GM19238 (cell line): ENCODE measurements around the gene CADPS.
"Not testable (repeated sequence)": the region's sequence is repeated elsewhere in the genome, so short reads cannot be mapped to it uniquely, and the experiment has no call there.

ENCODE experiments used
- DNase-seq: peaks from one replicate; pipeline ENCODE4 v3.0.0; 2011; ENCODE audit warnings: low spot score; ENCODE audit not compliant: insufficient read length

The CADPS gene

DNA sequence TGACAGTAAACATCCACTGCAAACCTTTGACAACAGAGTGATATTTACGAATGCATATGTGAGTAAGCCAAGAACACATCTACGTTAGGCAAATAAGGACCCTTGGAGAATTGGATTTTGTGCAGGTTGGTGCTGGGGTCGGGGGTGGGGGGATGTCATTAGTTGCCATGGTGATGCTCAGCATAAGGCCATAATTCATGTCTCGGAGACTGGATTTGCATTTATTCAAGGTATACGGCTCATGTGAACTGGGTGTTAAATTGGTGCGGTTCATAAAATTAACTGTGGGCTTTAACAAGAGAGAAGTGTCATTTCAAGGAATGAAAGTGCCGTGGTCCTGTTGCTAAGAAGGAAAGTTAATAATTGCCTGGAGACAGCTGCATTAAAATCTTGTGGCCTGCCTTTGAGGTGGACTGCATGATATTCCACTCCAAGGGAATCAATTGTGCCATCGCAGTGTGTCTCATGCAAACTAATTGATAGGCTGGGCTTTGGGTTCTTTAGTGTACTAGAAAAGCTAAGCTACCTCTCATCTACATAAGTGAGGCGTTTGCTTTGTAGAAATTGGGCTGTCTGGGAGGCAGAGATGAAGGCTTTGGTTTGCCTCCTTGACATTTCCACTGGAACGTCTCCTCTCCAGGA, 273.0 kb downstream of the CADPS start:
- no peak for DNase-seq

DNA sequence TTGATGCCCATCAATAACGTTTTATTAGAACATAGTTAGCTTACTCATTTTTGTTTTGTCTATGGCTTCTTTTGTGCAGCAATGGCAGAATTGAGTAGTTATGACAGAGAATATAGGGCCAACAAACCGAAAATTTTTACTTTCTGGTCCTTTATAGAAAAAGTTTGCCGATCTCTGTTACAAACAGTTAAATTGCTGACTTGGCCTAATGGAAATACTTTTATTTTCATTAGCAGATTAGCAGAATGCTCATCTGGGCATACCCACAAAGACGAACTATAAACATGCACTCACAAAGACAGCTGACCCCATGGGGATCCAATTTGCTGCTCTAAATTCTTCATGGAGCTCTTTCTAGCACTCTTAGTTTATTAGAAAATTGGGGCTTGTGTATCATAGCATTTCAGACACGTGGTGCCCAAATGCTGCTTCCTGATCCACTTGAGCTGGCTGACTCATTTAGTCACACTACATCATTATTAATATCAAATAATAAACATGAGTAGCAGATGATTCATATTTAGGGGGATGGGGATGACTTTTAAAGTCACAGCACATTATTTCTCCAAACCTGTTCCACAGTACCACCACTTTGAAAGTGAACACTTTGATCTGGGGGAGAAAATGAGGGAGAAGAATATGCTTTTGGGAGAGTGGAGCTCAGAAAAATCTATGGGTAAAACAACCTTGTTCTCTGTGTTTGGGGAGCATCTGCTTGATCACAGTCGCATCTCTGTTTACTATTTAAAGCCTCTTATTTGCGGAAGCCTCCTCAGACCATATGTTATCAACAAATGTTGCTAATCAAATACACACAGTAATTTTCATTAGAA, 273.8 kb downstream of the CADPS start:
- DNase-seq, result no peak

DNA sequence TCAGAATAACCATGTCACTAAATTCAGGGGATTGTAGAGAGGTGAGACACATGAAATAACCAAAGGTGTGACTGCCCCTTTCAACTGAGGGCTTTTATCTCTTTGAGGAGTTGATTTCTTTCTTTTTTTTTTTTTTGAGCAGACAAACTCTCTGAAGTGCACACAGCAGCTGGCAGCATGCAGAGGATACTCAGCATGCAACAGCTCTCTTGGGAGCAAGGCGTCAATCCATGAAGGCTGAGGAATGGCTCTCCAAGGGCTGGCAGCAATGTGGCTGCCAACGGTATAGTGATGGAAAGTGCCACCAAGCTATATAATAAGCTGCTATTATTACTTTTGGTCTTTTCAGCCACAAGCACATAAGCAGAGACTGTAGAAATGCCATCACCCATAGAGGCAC, 275.2 kb downstream of the CADPS start:
- DNase-seq, result no peak

DNA sequence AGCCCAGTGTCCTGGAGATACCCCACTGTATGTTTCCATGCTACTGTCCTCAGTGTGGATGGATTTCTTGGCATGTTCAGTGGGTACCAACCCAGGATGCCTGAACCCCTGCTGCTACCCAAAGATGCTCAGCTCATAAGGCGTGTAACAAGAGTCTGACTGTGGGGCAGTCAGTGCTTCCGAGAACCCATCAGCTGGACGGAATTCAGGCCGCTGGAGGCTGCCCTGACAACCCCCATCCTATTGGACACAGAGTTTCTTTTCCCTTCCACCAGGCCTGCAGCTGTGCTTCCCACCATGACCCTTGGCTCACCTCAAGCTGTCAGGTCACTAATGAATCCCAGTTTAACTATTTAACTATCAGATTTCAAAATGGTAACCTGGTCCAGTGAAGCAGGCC, 277.7 kb downstream of the CADPS start:
- no peak for DNase-seq

DNA sequence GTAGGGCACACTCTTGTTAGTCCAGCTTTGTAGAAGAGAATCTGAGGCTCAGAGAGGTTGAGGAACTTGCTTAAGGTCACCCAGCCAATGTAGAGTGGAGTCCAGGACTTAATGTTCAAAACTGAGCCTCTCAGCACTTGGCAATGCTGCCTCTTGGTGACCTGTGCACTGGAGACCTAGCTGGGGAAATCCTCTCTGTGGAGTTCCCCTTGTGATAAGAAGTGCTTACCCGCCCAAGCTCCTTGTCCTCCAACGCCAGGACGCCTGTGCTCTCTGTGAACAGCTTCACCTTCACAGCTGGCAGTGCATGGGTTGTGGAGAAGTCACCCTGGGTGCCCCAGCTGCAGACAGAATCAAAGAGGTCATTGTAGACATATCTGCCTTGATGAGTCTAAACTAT, 282.8 kb downstream of the CADPS start:
- DNase-seq, result no peak

DNA sequence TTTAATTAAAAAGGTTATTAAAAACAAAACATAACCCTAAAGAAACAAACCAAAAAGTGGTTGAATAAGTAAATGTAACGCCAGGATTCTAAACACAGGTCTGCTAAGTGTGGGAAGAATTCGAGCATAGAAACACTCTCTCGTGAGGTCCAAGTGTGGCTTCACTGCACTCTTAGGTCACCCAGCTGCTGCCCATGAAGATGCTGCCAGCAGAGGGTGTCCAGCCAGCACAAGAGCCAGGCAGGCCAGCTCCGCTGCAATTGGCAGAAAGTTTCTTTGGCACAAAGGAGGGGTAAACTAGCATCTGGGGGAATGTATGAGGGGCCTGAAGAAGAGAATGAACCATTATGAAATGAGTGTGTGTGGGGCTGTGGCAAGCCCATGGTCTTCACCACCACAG, 286.1 kb downstream of the CADPS start:
- DNase-seq, result no peak

DNA sequence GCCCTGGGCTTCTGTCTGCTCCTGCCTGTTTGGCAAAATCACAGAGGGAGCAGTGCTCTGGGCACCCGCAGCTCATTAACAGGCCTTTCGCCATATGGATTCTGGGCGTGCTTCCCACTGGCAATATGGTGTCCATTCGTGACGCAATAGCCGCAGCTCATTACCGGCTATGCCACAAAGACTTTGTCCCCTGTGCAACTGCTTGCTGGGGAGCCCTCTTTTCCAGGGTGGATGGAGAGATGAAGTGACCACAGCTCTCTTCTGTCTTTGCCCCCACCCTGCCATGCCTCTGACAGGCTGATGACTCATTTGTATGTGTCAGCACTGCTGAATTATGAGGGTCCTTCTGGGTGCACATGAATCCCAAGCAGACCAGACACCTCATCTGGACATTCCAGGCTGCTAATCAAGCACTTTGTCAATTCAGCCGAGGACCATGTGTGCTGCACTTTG, 287.6 kb downstream of the CADPS start:
- no peak for DNase-seq

DNA sequence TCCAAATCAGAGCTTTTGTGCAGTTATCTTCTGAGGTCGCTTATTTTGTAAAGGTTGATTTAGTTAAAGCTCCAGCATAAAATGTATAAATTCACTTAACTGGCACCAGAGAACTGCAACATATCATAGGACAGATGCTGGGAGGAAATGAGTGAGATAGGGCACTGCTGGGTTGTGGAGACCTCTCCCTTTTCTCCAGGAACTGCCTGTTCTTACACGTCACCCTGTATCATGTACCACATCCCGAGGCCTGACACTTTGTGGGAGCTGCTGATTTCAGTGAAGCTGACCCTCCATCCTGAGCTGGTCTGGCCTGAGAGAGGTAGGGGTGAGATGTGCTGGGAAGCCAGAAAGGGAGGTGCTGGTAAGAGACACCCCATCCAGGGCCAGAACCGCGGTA, 288.0 kb downstream of the CADPS start:
- no peak for DNase-seq

DNA sequence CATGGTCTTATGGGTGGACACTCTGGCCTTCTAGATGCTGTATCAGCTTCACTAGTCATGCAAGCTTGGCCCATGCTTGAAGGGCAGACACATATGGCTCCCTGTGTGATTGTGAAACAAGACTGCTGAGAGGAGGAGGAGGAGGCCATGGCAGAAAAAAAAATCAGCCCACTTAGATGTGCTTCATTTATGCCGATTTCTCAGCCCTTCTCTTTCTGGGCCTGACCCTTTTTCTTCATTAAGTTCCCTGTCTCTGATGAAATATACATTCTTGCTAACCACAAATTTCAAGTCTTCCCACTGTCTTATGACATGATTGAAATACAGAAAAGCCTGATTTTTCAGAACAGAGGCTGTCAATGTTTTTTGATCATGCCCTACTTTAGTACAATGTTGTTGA, 288.9 kb downstream of the CADPS start:
- DNase-seq, result no peak

DNA sequence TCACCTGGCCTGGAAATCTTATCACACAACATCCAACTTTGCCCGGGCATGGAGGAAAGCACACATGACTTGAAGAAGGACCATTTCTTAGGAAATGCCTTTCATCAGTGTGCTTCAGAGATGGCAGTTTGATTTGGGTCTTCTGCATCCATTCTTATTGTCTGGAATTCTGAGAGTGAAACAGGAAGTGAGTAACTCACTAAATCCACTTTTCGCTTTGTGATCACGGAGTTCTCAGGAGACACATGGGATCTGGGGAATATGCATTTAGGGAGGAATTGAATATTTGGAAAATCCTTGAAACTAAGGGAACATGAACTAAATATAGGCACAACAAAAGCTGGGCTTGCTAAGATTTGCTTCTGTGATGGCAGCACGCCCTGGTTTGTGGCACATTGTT, 289.4 kb downstream of the CADPS start:
- no peak for DNase-seq

DNA sequence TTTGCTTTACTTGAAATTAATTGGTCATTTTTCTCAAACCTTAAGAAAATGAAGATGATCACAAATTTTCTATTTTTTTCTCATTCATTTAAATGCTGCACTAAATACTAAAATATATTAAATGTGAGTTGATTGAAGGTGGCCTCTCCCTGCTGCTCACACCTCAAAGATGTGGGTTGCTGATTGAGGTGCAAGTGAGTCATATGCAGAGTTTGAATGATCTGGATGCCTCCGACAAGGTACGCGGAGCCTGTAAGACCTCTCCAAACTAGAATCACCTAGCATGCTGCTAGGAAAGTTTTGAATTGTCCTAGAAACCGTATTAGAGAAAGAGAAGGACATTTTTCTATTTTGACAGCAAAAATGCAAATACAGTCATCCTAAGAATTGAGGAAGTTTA, 290.6 kb downstream of the CADPS start:
- no peak for DNase-seq

DNA sequence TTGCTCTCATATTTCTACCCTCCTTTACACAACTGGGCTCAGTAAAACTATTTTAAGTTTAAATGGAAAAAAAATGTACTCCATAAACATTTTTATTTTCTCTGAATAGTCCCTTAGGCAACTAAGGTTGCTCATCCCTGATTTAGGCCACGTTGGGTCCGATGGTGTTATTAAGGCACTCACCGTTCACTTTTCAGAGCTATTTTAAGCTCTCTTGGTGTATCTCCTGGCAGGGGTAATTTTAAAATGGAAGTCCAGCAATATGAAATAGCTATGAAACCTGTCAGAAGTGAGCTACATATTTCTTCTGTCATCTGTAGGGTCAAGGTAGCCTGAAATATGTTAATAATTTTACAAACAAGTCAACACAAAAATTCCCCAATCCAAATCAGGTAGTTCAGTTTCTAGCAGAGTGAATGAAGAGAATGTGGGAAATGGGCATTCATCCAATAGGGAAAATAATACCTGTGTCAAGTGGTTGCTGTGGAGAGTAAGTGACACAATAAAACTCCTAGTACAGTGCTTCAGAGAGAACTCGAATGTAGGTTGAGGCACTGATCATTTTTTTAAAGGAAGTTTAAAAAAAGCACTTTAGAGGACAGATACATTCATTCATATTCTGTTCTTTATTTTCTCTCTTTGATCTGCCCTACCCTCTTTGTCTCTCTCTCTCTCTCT, 292.6 kb downstream of the CADPS start:
- no peak for DNase-seq

DNA sequence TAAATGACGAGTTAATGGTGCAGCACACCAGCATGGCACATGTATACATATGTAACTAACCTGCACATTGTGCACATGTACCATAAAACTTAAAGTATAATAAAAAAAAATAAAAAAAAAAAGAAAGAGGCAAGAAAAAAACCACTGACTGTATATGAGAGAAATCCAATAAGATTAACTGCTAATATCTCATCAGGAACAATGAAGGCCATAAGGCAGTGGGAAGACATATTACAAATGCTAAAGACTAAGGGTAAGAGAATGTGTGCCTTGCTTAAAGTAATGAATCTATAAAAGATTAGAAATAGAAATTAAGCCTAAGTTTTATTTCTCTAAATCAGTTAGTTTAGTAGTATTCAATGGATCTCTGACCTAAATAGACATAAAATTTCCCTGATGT, 294.7 kb downstream of the CADPS start:
- not testable (repeated sequence) for DNase-seq

DNA sequence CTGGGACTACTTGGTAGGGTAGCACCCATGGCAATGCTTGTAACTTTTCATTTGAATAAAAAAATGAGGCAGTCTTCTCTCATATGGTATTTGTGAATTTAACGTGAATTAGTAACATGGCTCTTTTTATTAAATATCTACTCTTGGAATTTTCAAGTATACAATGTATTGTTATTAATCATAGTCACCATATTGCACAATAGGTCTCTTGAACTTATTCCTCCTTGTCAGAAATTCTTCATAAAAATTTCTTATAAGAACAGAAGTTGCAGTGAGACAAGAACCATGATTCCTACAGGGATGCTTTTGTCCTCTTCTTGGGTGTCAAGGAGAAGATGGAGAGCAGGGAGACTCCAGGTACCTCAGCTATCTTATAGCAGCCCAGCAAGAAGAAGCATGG, 298.1 kb downstream of the CADPS start:
- DNase-seq, result no peak

DNA sequence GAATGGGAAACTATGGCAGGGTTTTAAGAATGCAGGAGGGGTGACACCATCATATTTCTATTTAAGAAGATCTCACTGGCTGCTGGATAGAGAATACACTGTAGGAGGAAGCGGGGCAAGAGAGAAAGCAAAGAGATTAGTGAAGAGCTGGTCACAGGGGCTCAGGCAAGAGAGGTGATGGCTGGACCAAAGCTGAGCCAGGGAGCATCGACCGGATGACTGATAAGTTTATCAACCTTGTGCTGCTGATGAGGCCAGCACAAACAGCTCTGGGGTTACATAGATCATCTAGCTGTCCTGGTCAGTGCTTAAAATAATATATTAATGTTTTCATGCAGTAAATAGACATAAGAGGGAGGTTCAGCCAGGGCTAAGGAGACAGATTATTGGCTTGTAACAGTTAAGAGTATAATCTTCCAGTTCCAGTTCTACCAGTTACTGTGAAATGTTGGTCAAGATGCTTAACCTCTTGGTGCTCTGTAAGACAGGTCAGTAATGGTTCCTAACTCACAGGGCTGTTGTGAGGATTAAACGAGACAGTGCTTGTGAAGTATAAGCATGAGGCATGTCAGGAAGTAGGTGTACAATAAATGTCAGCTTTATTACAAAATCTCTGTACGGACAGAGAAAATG, 300.8 kb downstream of the CADPS start:
- no peak for DNase-seq

DNA sequence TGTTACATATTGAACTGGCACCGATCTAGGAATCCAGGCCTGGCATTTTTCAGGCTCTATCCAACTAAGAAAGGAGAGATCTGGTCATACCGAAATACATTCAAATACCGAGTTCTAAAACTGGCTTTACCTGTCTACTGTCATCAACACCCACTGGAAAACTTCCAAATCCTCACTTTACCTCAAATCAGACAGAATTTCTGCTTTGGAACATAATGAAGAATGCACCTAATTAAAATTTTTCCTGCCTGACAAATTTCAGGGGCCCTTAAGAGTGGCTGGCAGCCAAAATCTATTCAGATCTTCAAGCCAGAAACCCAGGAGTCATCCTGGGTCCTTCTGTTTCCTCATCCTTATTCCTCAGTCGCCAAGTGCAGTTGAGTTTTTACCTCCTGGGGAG, 303.3 kb downstream of the CADPS start:
- DNase-seq, result no peak

DNA sequence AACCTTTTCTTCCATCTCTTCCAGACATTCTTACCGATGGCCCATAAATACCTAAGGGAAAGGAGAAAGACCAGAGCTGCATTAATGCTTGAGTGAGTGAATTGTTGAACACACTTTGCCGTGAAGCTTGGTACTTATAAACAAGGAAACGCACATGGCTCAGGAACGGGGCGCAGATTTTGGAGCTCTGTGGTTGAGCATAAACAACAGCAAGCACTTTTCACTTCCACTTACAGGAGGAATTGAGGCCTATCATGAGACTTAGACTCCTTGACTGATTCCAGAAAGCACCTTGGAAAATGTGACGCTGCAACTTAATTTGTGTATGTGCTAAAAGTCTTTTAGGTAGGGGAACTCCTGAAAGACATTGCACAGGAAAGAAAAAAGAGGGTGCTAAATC, 304.3 kb downstream of the CADPS start:
- no peak for DNase-seq

DNA sequence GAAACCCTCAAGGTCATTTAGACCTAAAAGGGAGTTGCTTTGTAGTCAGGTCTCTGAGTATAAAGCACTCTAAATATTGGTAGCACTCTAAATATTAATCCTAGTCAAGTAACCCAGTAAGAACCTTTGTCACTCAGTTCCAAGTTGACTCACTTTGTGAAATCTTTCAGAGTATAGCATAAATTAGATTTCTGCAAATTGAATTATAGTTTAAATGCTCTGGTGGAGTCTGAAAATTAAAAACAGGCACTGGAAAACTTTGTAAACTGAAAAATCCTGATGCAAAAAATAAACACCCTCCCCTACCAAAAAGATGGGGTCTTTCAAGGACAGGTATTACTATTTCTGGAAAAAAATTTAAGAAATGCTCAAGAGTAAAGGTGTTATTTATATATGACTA, 305.6 kb downstream of the CADPS start:
- no peak for DNase-seq

DNA sequence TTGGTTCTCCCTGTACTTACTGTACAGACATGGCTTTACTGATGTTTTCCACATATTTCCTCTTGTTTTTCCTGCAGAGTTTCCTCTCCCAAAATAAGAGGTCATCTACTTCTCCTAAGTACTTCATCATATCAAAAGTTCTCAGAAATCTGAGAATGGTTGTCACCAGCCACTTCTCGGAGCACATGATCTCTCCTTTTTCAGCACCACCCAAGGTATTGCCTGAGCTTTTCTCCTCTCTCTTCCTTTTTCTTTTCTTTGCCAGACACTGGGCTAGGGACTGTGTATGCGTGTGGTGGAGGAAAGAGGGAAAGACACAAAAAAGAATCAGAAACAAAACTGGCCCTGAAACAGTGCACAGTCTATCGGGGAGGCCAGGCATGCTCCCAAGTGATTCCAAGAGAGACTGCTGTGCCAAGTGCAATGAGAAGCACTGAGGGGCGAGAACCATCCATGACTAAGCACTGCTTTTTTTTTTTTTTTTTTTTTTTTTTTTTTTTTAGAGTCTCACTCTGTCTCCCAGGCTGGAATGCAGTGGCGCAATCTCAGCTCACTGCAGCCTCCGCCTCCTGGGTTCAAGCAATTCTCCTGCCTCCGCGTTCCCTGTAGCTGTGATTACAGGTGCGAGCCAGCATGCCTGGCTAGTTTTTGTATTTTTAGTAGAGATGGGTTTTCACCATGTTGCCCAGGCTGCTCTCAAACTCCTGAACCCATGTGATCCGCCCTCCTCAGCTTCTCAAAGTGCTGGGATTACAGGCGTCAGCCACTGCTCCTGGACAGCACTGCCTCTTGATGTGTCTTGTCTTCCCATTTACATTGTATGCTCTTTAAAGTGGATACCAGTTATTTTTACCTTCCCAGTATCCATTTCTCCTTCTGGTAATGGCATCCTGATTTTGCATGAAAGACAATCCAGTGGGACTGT, 307.9 kb downstream of the CADPS start:
- DNase-seq, result no peak

DNA sequence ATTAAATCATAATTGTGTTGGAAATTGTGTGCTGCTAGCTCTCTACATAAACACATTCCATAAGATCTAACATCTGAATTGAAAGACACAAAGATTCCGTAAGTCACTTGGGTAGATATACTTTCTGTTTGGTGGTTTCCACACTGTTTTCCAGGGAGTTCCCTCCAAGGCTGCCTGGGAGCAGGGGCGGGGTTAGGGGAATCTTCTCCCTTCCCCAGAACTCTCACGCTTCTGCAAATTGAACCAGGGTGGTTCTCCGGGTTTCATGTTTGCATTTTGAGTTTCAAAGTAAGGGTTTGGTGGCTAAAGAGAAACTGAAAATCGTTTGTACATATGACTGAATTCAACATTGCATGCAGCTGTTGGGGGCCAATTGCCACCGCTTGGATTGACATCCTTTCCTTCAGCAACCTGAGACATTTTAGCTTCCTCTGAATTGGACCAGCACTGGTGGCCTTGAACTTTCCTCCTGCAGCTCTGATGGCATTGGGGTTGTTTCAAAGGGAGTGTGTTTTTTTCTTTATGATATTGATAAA, 309.1 kb downstream of the CADPS start:
- DNase-seq, result no peak

DNA sequence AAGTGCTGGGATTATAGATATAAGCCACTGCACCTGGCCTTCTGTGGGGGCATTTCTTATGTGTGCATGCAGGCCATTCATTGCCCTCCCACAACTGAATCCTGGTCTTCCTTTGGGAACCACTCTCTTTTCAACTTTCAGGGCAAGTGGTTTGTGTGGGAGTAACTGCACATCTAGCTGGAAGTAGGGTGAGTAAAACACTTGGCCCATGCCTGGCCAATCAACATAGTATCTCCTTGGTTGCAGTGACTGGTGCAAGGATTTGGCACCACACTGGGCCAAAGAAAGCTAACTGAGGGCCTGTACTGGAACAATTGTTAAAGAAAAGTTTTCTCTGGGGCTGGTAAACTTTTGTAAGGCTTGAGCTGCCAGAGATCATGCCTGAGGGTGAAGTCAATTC, 312.6 kb downstream of the CADPS start:
- DNase-seq, result no peak
